ENCODE measurements around the gene SRGAP3.
"Not testable (repeated sequence)": the region's sequence is repeated elsewhere in the genome, so short reads cannot be mapped to it uniquely, and the experiment has no call there.

DNA sequence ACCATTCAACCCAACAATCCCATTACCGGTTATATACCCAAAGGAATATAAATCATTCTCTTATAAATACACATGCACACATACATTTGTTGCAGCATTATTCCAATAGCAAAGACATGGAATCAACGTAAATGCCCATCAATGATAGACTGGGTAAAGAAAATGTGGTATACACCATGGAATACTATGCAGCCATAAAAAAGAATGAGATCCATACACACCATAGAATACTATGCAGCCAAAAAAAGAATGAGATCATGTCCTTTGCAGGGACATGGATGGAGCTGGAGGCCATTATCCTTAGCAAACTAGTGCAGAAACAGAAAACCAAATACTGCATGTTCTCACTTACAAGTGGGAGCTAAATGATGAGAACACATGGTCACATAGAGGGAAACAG, 44.5 kb upstream of the SRGAP3 start:
- TF ChIP-seq, protein P1, sequence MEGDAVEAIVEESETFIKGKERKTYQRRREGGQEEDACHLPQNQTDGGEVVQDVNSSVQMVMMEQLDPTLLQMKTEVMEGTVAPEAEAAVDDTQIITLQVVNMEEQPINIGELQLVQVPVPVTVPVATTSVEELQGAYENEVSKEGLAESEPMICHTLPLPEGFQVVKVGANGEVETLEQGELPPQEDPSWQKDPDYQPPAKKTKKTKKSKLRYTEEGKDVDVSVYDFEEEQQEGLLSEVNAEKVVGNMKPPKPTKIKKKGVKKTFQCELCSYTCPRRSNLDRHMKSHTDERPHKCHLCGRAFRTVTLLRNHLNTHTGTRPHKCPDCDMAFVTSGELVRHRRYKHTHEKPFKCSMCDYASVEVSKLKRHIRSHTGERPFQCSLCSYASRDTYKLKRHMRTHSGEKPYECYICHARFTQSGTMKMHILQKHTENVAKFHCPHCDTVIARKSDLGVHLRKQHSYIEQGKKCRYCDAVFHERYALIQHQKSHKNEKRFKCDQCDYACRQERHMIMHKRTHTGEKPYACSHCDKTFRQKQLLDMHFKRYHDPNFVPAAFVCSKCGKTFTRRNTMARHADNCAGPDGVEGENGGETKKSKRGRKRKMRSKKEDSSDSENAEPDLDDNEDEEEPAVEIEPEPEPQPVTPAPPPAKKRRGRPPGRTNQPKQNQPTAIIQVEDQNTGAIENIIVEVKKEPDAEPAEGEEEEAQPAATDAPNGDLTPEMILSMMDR (IDR thresholded peaks at IDR 0.05): not testable (repeated sequence)
- TF ChIP-seq ZFX (IDR thresholded peaks at IDR 0.05; ENCODE audit: borderline replicate concordance): not testable (repeated sequence)
